ENCODE results near the gene INHBC. TPM values are rescaled to one million over a fixed set of nuclear protein-coding genes. Genes with fewer than 3 reads are reported as not detected.

INHBC gene
- total RNA-seq, 2 experiments from 2014 or later, result 0.20 to 0.33 TPM

DNA sequence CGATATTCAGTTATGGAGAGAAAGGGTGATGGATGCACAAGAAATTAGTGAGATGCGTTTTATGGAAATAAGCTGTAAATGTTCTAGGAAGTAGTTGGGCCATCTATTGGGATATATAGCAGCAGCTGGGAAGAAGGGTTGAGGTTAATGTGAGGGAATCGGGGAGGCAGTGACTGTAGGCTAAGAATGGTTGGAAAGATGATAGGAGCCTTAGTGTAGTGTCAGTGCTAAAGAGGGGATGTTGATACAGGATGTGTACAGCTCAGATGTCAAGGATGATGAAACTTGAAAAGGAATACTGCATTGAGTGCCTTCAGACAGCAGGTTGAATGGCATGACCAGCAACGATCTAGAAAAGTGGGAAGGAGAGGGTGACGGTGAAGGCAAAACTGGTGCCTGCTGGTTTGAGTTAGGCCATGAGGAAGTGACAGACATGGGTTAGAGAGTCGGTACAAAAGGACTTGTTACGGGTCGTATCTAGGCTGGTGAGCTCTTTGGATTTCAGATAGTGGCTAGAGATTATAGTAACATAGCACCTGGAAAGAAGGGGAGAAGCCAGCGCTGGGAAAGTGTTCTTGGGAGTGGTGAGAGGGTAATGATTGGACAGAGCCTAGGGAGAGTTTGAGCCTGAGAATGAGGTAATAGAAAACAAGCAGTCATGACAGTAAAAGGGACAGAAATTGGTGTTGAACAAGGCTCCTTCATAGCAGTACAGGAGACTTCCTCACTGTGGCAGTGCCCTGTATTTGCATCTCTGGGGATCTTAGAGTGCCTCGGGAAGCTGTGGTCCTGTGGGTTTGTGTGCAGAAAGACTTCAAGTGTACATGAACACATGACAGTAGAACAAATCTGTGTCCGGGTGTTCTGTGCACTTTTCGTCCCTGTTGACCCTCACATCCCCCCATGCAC, 62.9 kb downstream of the INHBC start:
- ChIA-PET POLR2A (interaction anchor here (0.7 kb wide), 2 partner anchors 20 to 94 kb away, joined by 3 read pairs; partner anchors contain the start of gene PIP4K2C), CTCF (interaction anchor here (0.9 kb wide), 1 partner anchor 38 kb away, joined by 3 read pairs; the partner anchor contains the start of gene GLI1)
- Histone ChIP-seq H3K36me3 (ENCODE audit: insufficient read depth, low read length) (peaks cover 55% of the 10 kb centered on the region), H3K27me3 (ENCODE audit: control insufficient read depth in 1 of 2, insufficient read depth in 2 of 2, low read length in 2 of 2) (no peaks in the 10 kb centered on the region), H3K27ac (ENCODE audit: low read depth in 1 of 2, low read length in 2 of 2) (no peak overlapping the region), H3K4me3 (ENCODE audit: low read length) (no peak overlapping the region), H3K4me1 (ENCODE audit: insufficient read depth, low read length) (no peaks in the 10 kb centered on the region), H3K9me3 (ENCODE audit: control insufficient read depth in 1 of 2, insufficient read depth in 1 of 2, low read length in 2 of 2) (no peaks in the 10 kb centered on the region)
- peak overlapping the region; percentile 2 for H3K27ac Mint-ChIP-seq
- H3K27me3 Mint-ChIP-seq, result no peaks in the 10 kb centered on the region
- H3K4me1 Mint-ChIP-seq (ENCODE audit: low read depth), result peaks cover 14% of the 10 kb centered on the region
- H3K9me3 Mint-ChIP-seq, result no peaks in the 10 kb centered on the region
- no peak overlapping the region for H3K4me3 Mint-ChIP-seq
- peaks cover 73% of the 10 kb centered on the region for H3K36me3 Mint-ChIP-seq (ENCODE audit: low read depth)
- no peak for ATAC-seq (ENCODE audit: poor library complexity)
- intact Hi-C loops (cut with DNase I, micrococcal nuclease), result no loop called here
- DNase-seq, result no peak
- TF ChIP-seq, protein P1, sequence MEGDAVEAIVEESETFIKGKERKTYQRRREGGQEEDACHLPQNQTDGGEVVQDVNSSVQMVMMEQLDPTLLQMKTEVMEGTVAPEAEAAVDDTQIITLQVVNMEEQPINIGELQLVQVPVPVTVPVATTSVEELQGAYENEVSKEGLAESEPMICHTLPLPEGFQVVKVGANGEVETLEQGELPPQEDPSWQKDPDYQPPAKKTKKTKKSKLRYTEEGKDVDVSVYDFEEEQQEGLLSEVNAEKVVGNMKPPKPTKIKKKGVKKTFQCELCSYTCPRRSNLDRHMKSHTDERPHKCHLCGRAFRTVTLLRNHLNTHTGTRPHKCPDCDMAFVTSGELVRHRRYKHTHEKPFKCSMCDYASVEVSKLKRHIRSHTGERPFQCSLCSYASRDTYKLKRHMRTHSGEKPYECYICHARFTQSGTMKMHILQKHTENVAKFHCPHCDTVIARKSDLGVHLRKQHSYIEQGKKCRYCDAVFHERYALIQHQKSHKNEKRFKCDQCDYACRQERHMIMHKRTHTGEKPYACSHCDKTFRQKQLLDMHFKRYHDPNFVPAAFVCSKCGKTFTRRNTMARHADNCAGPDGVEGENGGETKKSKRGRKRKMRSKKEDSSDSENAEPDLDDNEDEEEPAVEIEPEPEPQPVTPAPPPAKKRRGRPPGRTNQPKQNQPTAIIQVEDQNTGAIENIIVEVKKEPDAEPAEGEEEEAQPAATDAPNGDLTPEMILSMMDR (IDR thresholded peaks at IDR 0.05), result no peak

DNA sequence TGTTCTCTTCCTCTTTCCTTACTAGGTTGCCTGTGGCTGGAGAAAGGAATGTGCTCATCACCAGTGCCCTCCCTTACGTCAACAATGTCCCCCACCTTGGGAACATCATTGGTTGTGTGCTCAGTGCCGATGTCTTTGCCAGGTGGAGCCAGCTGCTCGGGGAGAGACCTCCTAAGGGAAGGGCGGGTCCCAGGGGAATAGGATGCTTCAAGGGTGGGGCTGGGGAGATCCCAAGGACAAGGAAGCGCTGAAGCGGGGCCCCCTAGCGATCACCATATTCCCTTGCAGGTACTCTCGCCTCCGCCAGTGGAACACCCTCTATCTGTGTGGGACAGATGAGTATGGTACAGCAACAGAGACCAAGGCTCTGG, 63.5 kb downstream of the INHBC start:
- Histone ChIP-seq H3K4me3 (ENCODE audit: low read length) (no peak overlapping the region), H3K4me1 (ENCODE audit: insufficient read depth, low read length) (no peaks in the 10 kb centered on the region), H3K27me3 (ENCODE audit: control insufficient read depth in 1 of 2, insufficient read depth in 2 of 2, low read length in 2 of 2) (no peaks in the 10 kb centered on the region), H3K27ac (ENCODE audit: low read depth in 1 of 2, low read length in 2 of 2) (no peak overlapping the region), H3K9me3 (ENCODE audit: control insufficient read depth in 1 of 2, insufficient read depth in 1 of 2, low read length in 2 of 2) (no peaks in the 10 kb centered on the region), H3K36me3 (ENCODE audit: insufficient read depth, low read length) (peaks cover 53% of the 10 kb centered on the region)
- no peaks in the 10 kb centered on the region for H3K27me3 Mint-ChIP-seq
- no peak overlapping the region for H3K27ac Mint-ChIP-seq
- intact Hi-C loops (cut with DNase I, micrococcal nuclease), result no loop called here
- no peak overlapping the region for H3K4me3 Mint-ChIP-seq
- DNase-seq, result no peak
- H3K9me3 Mint-ChIP-seq, result no peaks in the 10 kb centered on the region
- ChIA-PET POLR2A (no interaction called here), CTCF (interaction anchor here (0.9 kb wide), 1 partner anchor 39 kb away, joined by 3 read pairs; the partner anchor contains the start of gene GLI1)
- H3K36me3 Mint-ChIP-seq (ENCODE audit: low read depth), result peaks cover 71% of the 10 kb centered on the region
- TF ChIP-seq, protein P1 (IDR thresholded peaks at IDR 0.05), result no peak
- H3K4me1 Mint-ChIP-seq (ENCODE audit: low read depth), result peaks cover 9% of the 10 kb centered on the region
- ATAC-seq (ENCODE audit: poor library complexity), result no peak

DNA sequence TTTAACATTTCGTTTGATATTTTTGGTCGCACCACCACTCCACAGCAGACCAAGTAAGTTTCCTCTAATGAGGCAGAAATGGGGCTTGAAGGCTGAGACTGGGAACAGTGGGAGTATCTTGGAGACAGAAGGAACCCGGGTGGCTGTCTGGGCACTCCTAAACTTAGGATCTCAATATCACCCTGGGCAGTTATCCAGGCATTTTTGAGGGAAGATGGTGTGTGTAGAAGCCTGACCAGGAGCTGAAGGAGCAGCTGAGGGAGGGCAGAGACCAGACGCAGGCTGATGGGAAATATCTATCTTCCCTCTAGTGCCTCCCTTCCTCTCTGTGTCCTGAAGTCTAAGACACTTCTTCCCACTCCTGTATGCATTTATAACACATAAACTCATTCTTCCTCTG, 64.0 kb downstream of the INHBC start:
- peaks cover 53% of the 10 kb centered on the region for H3K36me3 ChIP-seq (ENCODE audit: insufficient read depth, low read length)
- no peaks in the 10 kb centered on the region for H3K27me3 Mint-ChIP-seq
- TF ChIP-seq, protein P1 (IDR thresholded peaks at IDR 0.05), result no peak
- H3K27me3 ChIP-seq (ENCODE audit: control insufficient read depth in 1 of 2, insufficient read depth in 2 of 2, low read length in 2 of 2), result no peaks in the 10 kb centered on the region
- H3K4me1 ChIP-seq (ENCODE audit: insufficient read depth, low read length), result no peaks in the 10 kb centered on the region
- H3K4me3 ChIP-seq (ENCODE audit: low read length), result no peak overlapping the region
- no peak overlapping the region for H3K4me3 Mint-ChIP-seq
- DNase-seq, result no peak
- H3K27ac Mint-ChIP-seq, result peak overlapping the region; percentile 9
- no peaks in the 10 kb centered on the region for H3K9me3 ChIP-seq (ENCODE audit: control insufficient read depth in 1 of 2, insufficient read depth in 1 of 2, low read length in 2 of 2)
- no peaks in the 10 kb centered on the region for H3K9me3 Mint-ChIP-seq
- ATAC-seq (ENCODE audit: poor library complexity), result no peak
- POLR2A ChIA-PET, result interaction anchor here (0.7 kb wide), 1 partner anchor 22 kb away, joined by 3 read pairs; no protein-coding TSS in a partner anchor
- CTCF ChIA-PET, result interaction anchor here (1.4 kb wide), 1 partner anchor 39 kb away, joined by 5 read pairs; the partner anchor contains the start of gene GLI1
- H3K27ac ChIP-seq (ENCODE audit: low read depth in 1 of 2, low read length in 2 of 2), result no peak overlapping the region
- intact Hi-C loops (cut with DNase I, micrococcal nuclease), result no loop called here
- peaks cover 75% of the 10 kb centered on the region for H3K36me3 Mint-ChIP-seq (ENCODE audit: low read depth)
- H3K4me1 Mint-ChIP-seq (ENCODE audit: low read depth), result peaks cover 9% of the 10 kb centered on the region
